OCI-LY3 (cell line): ENCODE measurements around the gene E2F2.
A peak's percentile ranks its signal among the peaks of the same experiment; 100 is the strongest.
"Not testable (repeated sequence)": the region's sequence is repeated elsewhere in the genome, so short reads cannot be mapped to it uniquely, and the experiment has no call there.

Source experiments
- H2AFZ ChIP-seq: fragments of 200-600, 300-600 bp; shearing (Covaris generic); 2 replicates; pipeline ENCODE4 v1.6.0; 2014; ENCODE audit warnings: antibody characterized with exemption, low read depth, low read length
- H3K27ac ChIP-seq: fragments of 200-600, 300-600 bp; sonication (generic); 2 replicates; pipeline ENCODE4 v1.5.1; 2014; ENCODE audit warnings: mild to moderate bottlenecking, low read length, moderate library complexity, mixed read lengths
- H3K27me3 ChIP-seq: fragments of 200-600, 300-600 bp; sonication (generic); 2 replicates; pipeline ENCODE4 v1.6.1; 2014; ENCODE audit warnings: low read depth, low read length, mixed read lengths
- H3K36me3 ChIP-seq: fragments of 200-600, 300-600 bp; sonication (generic); replicated peaks from 2 replicates; pipeline ENCODE3; 2014; ENCODE audit warnings: low read depth, low read length, mixed read lengths
- H3K4me1 ChIP-seq: fragments of 300-600, 200-600 bp; sonication (generic); 2 replicates; pipeline ENCODE4 v1.6.1; 2014; ENCODE audit warnings: low read length, mixed read lengths
- H3K4me2 ChIP-seq: fragments of 200-600, 300-600 bp; sonication (generic); 2 replicates; pipeline ENCODE4 v1.6.1; 2014; ENCODE audit warnings: low read length, mixed read lengths
- H3K4me3 ChIP-seq: fragments of 300-600, 200-600 bp; sonication (generic); 2 replicates; pipeline ENCODE4 v1.5.1; 2014; ENCODE audit warnings: antibody characterized with exemption, mild to moderate bottlenecking, low read length, moderate library complexity
- H3K79me2 ChIP-seq: fragments of 300-600, 200-600 bp; shearing (Covaris generic); 2 replicates; pipeline ENCODE4 v1.6.1; 2014; ENCODE audit warnings: mild to moderate bottlenecking, low read length, mixed read lengths
- H3K9ac ChIP-seq: fragments of 300-600, 200-600 bp; shearing (Covaris generic); 2 replicates; pipeline ENCODE4 v1.6.0; 2014; ENCODE audit warnings: mild to moderate bottlenecking, low read length, moderate library complexity
- H3K9me3 ChIP-seq: fragments of 200-600, 300-600 bp; shearing (Covaris generic); 2 replicates; pipeline ENCODE4 v1.6.1; 2014; ENCODE audit warnings: low read length, mixed read lengths; ENCODE audit not compliant: insufficient read depth
- H4K20me1 ChIP-seq: fragments of 200-600, 300-600 bp; sonication (generic); 2 replicates; pipeline ENCODE4 v1.6.1; 2016; ENCODE audit warnings: low read length, mixed read lengths; ENCODE audit not compliant: insufficient read depth
- EZH2phosphoT487 ChIP-seq: fragments of 200-600 bp; shearing (Covaris generic); IDR thresholded peaks from 2 replicates; pipeline ENCODE4 v1.6.1; 2018; ENCODE audit warnings: antibody characterized with exemption, mixed run types, low read depth
- TF ChIP-seq, protein P1 (sequence below): fragments of 200-600, 300-600 bp; sonication (generic); IDR thresholded peaks from 2 replicates; pipeline ENCODE4 v1.5.1; 2014; ENCODE audit warnings: antibody characterized with exemption, low read length, low read depth

The E2F2 gene

DNA sequence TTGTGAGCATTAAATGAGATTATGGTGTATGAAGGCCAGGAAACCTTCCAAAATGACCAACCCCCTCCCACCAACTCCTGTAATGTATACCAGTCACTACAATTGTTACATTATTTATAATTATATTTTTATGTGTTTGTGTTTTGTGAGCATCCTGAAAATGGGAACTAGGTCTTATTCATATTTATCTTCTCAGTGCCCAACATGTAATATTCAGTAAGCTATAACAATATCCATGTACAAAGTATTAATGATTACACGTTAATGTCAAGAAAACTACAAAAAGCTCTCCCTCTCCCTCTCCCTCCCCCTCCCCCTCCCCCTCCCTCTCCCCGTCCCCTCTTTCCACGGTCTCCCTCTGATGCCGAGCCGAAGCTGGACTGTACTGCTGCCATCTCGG, 28.1 kb downstream of the E2F2 start:
- TF ChIP-seq, protein P1, sequence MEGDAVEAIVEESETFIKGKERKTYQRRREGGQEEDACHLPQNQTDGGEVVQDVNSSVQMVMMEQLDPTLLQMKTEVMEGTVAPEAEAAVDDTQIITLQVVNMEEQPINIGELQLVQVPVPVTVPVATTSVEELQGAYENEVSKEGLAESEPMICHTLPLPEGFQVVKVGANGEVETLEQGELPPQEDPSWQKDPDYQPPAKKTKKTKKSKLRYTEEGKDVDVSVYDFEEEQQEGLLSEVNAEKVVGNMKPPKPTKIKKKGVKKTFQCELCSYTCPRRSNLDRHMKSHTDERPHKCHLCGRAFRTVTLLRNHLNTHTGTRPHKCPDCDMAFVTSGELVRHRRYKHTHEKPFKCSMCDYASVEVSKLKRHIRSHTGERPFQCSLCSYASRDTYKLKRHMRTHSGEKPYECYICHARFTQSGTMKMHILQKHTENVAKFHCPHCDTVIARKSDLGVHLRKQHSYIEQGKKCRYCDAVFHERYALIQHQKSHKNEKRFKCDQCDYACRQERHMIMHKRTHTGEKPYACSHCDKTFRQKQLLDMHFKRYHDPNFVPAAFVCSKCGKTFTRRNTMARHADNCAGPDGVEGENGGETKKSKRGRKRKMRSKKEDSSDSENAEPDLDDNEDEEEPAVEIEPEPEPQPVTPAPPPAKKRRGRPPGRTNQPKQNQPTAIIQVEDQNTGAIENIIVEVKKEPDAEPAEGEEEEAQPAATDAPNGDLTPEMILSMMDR = no peak
- no peak for TF ChIP-seq EZH2phosphoT487
- no peaks in the 10 kb centered on the region for H3K4me1 ChIP-seq
- H2AFZ ChIP-seq = no peak overlapping the region
- no peak overlapping the region for H3K4me2 ChIP-seq
- H3K9me3 ChIP-seq = no peaks in the 10 kb centered on the region
- H3K4me3 ChIP-seq = no peak overlapping the region
- H3K79me2 ChIP-seq = no peaks in the 10 kb centered on the region
- H3K9ac ChIP-seq = no peak overlapping the region
- H3K36me3 ChIP-seq = no peaks in the 10 kb centered on the region
- H3K27ac ChIP-seq = no peak overlapping the region
- no peaks in the 10 kb centered on the region for H4K20me1 ChIP-seq
- no peaks in the 10 kb centered on the region for H3K27me3 ChIP-seq

DNA sequence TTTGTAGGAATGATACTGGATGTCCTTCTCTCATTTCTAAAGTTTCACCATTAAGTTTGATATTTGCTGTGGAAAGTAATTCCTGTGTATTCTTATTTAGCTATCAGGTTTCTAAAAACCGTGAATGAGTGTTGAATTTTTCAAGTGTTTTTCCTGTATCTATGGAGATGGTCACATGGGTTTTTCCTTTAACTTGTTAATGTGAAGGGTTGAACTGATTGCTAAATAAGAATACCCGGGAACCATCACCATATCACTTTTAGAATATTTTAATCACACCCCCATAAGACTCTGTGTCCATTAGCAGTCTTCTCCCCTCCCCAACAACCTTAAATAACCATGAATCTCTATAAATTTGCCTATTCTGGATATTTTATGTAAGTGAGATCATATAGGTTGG, 30.6 kb downstream of the E2F2 start:
- H4K20me1 ChIP-seq = no peaks in the 10 kb centered on the region
- H3K27me3 ChIP-seq = no peaks in the 10 kb centered on the region
- H3K9ac ChIP-seq = no peak overlapping the region
- no peak for TF ChIP-seq EZH2phosphoT487
- TF ChIP-seq, protein P1 = no peak
- no peak overlapping the region for H3K4me3 ChIP-seq
- no peaks in the 10 kb centered on the region for H3K36me3 ChIP-seq
- H2AFZ ChIP-seq = no peak overlapping the region
- no peaks in the 10 kb centered on the region for H3K9me3 ChIP-seq
- H3K4me2 ChIP-seq = no peak overlapping the region
- H3K4me1 ChIP-seq = no peaks in the 10 kb centered on the region
- no peak overlapping the region for H3K27ac ChIP-seq
- no peaks in the 10 kb centered on the region for H3K79me2 ChIP-seq

DNA sequence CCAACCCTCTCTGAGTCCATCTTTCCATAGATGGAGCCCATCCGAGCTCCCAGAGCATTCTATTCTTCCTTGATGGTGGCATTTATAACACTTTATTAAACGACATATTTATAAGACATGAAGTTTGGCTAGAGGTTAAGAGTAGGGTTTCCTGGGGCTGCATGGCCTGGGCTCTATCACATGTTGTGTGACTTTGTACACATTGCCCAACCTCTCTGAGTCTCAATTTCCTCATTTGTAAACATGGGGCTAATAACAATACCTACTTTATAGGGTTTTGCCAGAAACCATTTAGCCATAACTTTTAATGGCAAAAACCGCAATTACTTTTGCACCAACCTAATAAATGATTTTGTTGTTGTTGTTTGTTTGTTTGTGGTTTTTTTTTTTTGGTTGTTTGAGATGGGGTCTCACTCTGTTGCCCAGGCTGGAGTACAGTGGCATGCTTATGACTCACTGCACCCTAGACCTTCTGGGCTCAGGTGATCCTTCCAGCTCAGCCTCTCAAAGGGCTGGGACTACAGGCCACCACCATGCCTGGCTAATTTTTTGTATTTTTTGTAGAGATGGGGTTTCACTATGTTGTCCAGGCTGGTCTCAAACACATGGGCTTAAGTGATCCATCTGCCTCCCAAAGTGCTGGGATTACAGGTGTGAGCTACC, 33.1 kb downstream of the E2F2 start:
- TF ChIP-seq, protein P1 = no peak
- no peak for TF ChIP-seq EZH2phosphoT487
- H3K27ac ChIP-seq = no peak overlapping the region
- H3K4me3 ChIP-seq = no peak overlapping the region
- no peaks in the 10 kb centered on the region for H3K79me2 ChIP-seq
- no peaks in the 10 kb centered on the region for H3K9me3 ChIP-seq
- H3K27me3 ChIP-seq = no peaks in the 10 kb centered on the region
- H4K20me1 ChIP-seq = no peaks in the 10 kb centered on the region
- H2AFZ ChIP-seq = no peak overlapping the region
- H3K9ac ChIP-seq = no peak overlapping the region
- no peaks in the 10 kb centered on the region for H3K36me3 ChIP-seq
- no peak overlapping the region for H3K4me2 ChIP-seq
- H3K4me1 ChIP-seq = no peaks in the 10 kb centered on the region

DNA sequence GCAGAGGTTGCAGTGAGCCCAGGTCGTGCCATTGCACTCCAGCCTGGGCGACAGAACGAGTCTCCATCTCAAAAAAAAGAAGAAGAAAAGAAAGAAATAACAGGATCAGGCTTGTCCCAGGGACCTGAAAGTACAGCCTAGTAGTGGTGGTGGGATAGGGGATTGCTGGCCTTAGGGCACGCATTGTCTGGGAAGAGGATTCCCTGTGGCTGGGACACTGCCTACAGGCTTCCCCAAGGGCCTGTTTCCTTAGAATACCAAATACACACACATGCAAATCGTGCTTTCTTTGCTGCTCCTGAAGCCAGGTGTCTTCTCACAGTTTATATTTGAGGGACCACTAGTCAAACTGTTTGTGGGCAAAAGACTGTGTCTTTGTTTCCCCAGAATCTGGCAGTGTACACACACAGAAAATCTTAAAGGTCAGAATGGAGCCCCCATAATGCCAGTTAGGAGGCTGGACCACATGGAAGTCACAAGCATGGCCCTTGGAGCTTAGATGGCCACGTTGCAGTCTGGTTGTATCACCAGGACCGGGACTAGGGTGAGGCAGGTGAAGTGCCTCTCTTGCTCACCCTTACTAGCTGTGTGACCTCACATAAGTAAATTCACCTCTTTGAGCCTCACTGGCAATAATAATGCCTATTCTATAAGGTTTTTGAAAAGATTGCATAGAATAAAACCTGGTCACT, 34.4 kb downstream of the E2F2 start:
- H3K4me2 ChIP-seq = no peak overlapping the region
- no peaks in the 10 kb centered on the region for H4K20me1 ChIP-seq
- H3K4me1 ChIP-seq = no peaks in the 10 kb centered on the region
- no peak overlapping the region for H3K27ac ChIP-seq
- no peaks in the 10 kb centered on the region for H3K79me2 ChIP-seq
- H2AFZ ChIP-seq = no peak overlapping the region
- no peaks in the 10 kb centered on the region for H3K36me3 ChIP-seq
- H3K27me3 ChIP-seq = no peaks in the 10 kb centered on the region
- H3K9ac ChIP-seq = no peak overlapping the region
- no peak overlapping the region for H3K4me3 ChIP-seq
- H3K9me3 ChIP-seq = no peaks in the 10 kb centered on the region
- no peak for TF ChIP-seq EZH2phosphoT487
- TF ChIP-seq, protein P1 = no peak

DNA sequence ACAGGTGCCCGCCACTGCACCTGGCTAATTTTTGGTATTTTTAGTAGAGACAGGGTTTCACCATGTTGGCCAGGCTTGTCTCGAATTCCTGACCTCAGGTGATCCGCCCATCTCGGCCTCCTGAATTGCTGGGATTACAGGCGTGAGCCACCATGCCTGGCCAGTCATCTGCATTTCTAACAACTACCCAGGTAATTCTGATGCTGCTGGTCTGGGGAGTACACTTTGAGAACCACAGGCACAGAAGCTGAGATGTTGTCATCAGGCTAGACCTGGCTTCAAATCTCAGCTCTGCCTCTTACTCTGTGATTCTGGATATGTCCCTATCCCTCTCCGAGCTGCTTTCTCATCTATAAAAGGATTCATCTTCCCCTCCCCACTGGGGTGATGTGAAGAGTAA, 36.2 kb downstream of the E2F2 start:
- H2AFZ ChIP-seq, H3K4me3 ChIP-seq, H3K9me3 ChIP-seq, H3K9ac ChIP-seq, H3K4me1 ChIP-seq, H3K27me3 ChIP-seq, H3K4me2 ChIP-seq, H3K36me3 ChIP-seq, H3K27ac ChIP-seq, H3K79me2 ChIP-seq, H4K20me1 ChIP-seq: not testable (repeated sequence)

DNA sequence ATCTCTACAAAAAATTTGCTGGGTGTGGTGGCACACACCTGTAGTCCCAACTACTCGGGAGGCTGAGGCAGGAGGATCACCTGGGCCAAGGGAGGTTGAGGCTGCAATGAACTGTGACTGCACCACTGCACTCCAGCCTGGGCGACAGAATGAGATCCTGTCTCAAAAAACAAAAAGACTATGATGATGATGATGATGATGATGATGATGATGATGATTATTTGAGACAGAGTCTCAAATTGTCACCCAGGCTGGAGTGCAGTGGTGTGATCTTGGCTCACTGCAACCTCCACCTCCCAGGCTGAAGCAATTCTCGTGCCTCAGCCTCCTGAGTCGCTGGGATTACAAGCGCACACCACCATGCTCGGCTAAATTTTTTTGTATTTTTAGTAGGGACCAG, 38.3 kb downstream of the E2F2 start:
- H3K27ac ChIP-seq = peak overlapping the region; percentile 57
- H3K4me2 ChIP-seq = not testable (repeated sequence)

More for the DNA sequence above, 38.3 kb downstream of the E2F2 start:
- H3K4me1 ChIP-seq, H3K36me3 ChIP-seq, H3K4me3 ChIP-seq, H4K20me1 ChIP-seq, H3K9me3 ChIP-seq, H3K9ac ChIP-seq, H2AFZ ChIP-seq, H3K79me2 ChIP-seq, H3K27me3 ChIP-seq: not testable (repeated sequence)
